Activated T-cell treated with anti-CD3 and anti-CD28 coated beads, Interleukin-2, amount 50 U/mL, for 1 hour (primary cell): ENCODE results near the gene KCNK15.
A peak's percentile ranks its signal among the peaks of the same experiment; 100 is the strongest.
"Not testable (repeated sequence)": the region's sequence is repeated elsewhere in the genome, so short reads cannot be mapped to it uniquely, and the experiment has no call there.

Experiments
- DNase-seq: peaks from one replicate; pipeline ENCODE4 v3.0.0-alpha.2; 2020

KCNK15 gene

DNA sequence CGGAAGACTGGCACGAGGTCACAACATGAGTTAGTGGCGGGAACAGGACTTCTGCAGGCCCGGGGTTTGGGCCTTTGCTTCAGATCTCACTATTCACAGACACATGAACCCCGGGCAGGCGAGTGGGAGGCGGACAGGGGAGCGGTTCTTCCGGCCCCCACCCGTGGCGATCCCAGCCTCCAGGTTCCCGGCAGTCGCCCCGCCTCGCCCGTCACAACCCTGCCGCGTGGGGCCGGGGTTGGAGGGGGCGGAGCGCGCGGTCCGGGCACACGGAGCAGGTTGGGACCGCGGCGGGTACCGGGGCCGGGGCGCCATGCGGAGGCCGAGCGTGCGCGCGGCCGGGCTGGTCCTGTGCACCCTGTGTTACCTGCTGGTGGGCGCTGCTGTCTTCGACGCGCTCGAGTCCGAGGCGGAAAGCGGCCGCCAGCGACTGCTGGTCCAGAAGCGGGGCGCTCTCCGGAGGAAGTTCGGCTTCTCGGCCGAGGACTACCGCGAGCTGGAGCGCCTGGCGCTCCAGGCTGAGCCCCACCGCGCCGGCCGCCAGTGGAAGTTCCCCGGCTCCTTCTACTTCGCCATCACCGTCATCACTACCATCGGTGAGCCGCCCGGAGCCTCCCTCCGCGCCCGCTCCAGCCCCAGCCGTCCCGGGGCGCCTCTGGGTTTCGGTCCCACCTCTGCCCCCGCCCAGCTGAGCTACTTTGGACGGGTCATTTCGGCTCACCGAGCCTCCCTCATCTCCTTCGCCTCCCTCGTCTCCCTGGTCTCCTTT lies at the start of gene KCNK15:
Gene KCNK15, plus strand, starts transcription at position 268 of the 769 bp plus-strand sequence. Its CDS starts 46 bp downstream, at position 314.
- peak; percentile 41 for DNase-seq

DNA sequence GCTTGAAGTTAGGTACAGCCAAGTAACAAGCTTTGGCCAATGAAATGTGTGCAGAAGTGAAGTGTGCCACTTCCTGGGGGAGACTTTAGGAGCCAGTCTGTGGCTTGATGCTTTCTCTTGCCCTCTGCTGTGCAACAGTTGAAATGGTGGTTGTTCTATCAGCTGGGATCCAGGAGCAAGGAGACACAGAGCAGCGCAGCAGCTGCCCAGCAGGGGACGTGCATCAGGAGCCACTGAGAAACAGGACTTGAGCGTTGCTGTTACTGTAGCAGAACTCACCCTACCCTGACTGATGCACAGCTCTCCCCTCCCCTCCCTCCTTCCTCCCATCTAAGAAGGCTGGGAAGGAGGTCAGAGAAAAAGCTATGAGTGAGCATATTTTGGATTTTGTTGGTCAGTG lies 49.4 kb upstream of the KCNK15 start:
- no peak for DNase-seq

DNA sequence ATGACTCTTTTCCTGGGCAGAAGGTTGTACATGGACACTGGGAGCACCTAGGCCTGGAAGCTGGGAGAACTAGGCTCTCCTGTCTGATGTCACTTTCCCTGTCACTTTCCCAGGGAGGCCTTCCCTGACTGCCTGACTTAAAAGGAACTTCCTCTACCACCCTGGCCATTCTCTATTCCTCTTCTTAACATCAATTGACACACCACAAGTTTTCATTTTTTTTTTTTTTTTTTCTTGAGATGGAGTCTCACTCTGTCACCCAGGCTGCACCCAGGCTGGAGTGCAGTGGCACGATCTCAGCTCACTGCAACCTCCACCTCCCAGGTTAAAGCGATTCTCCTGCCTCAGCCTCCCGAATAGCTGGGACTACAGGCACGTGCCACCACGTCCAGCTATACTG lies 48.6 kb upstream of the KCNK15 start:
- DNase-seq = not testable (repeated sequence)

DNA sequence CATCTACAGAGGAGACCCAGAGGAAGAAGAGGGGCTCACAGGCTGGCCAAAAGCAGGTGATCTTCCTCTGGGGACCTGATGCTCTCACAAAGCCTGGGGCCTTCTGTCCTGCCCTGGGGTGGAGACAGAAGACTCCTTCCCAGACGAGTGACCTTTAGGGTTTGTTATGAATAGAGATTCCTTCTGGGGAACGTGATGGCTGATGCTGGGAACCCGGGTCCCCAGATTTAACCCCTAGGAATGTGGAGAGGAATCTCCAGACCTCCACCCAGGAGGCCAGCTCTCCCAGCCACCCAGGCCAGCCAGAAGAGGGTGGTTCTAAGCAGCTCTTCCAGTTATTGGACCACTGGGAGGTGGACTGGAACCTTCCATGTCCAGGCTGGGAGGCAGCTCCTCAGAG lies 47.3 kb upstream of the KCNK15 start:
- DNase-seq = no peak

DNA sequence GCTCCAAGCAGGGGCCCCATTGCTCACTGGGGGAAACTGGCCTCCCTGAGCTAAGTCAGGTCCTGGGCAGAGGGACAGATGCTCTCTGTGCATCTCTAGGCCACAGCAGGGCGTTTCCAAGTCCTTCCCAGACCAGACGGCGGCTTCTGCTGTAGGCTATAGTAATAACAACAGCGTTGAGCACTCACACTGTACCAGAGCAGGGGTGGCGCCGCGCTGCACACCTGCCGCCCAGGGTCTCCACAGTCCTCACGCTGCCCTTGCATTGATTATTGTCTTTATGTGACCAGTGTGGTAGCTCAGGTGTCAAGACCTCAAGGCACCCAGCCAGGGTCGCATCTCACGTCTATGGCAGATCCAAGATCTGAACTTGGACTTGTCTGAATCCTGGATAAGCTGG lies 45.4 kb upstream of the KCNK15 start:
- no peak for DNase-seq

DNA sequence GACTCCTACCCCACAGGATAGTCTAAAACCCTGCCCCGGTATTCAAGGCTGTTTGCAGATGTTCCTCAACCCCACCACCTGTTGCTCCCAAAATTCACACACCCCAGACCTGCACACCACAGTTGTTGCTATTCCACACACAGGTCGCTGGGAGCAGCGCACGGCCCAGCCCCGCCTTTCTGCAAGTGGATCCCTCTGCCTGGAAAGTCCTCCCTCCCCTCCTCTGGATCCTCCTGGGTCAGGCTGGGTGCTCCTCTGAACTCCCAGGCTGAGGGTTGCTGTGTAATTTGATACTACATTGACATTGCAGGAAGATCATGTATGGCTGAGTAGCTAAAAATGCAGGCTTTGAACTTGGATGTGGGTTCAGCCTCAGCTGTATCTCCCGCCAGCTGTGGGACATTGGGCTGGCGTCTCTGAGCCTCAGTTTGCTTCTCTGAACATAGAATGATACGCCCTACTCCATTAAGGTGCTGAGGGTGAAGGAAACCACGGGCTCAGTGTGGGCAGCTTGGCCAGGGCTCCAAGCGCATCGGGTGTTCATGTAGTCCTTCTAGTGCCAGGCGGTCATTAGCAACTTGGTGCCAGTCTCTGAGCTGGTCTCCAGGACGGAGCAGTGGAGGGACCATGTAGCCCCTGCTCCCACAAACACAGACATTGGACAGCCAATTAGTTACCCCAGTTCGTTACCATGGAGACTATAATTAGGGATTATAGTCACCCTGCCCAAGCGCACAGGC lies 44.4 kb upstream of the KCNK15 start:
- DNase-seq = no peak

DNA sequence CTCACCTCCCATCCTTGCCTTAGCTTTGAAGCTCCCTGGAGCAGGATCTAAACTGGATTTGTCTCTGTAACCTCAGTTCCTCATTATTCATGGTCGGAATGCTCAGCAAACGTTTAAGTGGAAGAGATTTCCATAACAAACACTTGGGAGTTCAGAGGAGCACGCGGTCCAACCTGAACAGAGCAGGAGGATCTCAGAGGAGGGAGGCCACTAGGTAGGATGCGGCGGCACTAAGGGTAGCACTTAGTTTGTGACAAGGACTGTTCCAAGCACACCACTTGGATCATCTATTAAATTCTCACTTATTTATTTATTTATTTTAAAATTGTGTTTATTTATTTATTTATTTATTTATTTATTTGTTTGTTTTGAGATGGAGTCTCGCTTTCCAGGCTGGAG lies 43.8 kb upstream of the KCNK15 start:
- DNase-seq = no peak

DNA sequence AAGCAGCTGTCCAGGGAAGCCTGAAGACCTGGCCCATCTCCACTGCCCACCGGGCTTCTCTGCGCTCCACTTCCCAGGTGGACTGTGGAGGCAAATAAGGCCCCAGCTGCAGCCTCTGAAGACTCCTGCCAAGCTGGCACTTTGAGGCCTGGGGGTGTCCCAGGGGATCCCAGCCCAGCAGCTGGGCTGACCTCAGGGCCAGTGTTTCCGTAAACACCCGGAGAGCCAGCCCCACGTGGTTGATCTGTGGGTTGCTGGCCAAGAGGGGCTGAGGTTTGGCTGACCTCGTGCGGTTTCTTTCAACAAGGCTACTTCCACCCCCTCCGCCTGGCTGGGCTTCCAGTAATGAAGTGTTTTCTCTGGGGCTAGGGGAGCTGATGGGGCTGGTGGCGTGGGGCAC lies 42.9 kb upstream of the KCNK15 start:
- no peak for DNase-seq

DNA sequence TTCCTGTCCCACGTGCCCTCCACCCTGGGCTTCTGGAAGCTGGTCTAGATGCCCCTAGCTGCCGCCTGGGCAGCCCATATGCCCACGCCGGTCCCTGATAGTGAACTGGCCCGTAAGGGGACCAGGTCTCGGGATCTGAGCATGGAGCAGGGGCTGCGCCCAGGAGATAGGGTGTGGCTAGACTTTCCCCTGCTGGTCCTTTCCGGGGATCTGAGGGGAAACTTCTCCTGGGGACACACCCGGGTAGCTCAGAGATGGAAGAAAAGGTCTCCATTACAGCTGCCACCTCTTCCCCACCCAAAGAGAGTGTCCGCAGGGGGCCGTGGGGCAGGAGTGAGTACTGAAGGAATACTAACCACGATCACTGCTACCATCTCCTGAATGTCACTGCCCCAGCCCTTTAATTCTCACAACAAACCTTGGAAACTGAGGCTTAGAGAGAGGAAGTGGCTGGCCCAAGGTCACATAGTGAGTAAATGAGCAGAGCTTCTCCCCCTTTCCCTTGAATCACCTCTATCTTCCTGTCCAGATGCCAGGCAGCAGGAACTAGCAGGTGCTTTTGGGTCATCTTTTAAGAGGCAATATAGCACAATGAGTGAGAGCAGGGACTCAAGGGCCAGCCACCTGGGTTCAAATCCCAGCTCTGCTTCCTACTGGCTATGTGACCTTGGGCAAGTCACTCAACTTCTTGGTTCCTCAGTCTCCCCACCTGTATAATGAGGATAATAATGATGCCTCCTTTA lies 42.3 kb upstream of the KCNK15 start:
- no peak for DNase-seq

DNA sequence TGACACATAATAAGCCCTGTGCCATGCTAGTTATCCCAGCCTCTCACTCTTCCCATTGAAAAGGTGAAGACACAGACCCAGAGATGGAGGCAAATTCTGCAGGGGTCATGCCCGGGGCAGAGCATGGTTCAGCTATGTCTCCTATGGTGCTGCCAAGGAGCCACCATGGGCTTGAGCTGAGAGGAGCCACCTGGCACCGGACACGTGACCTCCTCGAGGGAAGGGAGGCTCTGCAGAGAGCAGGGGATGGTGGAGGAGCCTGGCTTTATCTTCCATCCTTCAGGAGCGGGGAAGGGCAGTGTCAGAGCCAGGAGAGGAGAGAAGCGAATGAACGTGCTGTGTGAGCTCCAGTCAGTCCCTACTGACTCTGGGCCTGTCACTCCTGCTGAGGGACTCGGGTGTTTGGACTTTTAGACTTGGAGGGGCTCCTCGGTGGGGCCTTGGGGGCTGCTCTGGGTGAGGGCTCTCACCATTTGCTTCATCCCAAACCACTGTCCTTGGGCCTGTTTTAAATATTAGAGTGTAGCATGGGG lies 41.6 kb upstream of the KCNK15 start:
- no peak for DNase-seq

DNA sequence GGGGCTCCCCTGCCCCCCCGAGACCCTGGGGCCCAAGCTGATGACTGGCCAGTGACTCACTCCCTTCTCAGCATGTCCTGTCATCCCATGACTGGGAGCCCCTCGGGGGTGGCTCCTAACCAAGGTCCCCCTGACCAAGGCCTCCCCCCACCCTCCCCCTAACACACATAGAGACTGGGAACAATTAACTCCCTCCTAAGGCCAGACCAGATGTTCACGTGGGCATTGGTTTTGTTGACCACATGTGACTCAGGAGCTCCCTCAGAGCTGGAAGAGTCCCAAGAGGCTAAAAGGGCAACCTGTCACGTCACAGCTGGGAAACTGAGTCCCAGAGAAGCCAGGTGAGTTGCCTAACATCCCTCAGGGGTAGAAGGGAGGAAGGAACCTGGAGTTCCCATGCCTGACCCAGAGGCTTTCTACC lies 41.1 kb upstream of the KCNK15 start:
- no peak for DNase-seq

DNA sequence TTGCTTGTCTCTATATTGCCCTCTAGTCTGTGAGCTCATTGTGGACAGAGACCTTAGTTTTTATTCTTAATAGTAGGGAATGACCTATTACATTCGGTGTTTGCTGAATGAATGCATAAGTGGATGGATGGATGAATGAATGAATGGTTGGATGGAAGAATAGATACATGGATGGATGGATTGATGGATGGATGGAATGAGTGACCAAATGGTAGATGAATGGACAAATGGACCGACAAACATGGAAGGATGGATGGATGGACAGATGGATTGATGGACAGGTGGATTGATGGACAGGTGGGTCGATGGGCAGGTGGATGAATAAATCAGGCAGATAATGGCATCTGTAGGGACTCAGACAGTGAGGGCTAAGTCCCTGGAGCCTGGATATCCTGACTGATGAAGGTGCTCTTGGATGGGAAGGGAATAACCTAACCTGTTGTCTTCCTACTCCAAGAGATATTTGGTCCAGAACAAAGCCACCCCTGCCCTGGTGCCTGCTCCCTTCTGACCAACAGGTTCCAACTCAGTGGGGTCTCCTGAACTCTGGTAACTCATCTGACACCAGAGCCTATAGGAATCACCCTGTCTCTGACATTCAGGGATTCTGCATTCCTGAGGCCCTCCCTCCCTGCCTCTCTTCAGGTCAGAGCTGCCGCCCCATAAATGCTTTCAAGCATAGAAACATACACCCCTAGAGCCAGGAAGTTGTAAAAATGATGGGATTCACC lies 40.1 kb upstream of the KCNK15 start:
- DNase-seq = no peak

DNA sequence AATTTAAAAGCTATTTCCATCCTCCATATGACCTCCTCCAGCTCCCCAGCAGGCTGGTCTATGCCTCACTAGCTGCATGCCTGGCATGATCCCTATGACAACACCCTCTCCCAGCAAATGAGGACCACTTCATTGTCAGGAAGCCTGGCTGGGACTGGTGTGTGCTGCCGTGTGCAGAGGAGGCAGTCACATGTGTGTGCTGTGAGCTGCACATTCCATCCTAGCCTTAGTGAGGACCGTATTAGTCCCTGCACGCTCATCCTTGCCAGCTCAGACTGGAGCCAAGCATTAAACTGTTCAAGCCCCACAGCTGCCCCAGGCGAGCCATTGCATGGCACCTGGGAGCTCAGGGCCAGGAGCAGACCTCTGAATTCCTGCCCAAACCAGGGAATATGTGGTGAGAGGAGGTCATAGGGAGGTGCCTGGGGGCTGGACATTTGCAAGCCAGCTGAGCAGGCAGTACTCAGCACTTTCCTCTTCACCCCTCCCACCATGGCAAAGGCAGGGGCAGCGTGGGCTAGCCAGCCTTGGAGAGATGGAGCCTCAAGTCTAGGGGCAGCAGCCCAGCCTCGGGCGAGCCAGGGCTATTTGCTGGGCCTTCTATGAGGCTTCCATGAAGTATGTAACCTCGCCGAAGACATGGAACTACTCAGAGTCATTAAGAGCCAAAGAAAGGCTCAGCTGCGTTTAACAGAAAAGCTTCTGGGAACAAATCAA lies 39.2 kb upstream of the KCNK15 start:
- no peak for DNase-seq

DNA sequence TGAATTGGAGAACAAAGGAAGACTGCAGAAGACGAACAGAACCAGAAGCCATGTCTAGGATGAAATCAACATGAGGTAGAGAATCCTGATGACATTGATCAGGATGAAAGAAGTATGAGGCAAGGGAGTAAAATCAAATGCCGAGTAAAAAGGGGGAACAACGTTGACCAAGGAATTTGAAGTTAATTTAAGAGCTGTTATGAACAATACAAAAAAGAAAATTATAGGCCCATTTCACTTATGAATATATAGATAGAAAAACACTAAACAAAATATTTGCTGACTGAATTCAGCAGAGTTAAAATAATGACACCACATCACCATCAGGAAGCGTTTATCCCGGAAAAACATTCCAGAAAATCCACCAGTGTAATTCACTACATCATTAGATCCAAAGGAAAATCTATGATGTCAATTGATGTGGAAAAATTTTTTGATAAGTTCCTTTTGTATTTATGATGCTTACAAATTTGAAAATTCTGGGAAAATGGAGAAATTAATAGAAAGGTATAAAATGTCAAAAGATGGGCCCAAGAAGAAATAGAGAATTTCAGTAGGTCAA lies 38.6 kb upstream of the KCNK15 start:
- DNase-seq = no peak

DNA sequence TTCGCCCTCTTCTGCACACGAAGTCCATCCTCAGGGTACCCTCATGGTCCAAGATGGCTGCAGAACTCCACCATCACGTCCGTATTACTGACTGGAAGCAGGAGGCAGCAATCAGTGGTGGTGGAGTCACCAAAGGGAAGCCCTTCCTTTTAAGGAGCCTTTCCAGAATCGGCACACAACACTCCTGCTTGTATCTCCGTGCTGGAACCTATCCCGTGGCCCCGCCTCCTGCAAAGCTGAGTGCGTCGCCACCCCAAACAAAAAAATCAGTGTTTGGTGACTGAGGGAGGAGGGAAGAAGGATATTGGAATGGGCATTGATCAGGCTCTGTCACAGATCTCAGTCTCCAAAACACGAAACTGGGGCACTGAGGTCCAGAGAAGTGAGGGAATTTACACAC lies 36.3 kb upstream of the KCNK15 start:
- no peak for DNase-seq

DNA sequence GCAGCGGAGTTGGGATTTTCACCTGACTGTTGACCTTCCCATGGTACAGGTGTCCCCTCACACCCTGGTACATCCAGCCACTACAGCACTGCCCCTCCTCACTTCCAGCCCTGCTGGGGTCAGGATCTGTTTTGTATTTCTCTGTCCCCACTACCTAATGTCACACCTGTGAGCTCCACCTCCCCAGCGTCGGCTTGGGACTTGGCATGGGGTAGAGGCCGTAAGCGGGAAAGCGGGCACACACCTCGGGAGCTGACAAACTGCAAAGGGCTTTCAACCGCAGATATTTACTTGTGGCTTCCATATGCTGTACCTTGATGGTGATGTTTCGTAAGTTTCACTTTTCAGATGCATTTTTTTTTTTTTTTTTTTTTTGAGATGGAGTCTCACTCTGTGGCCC lies 35.9 kb upstream of the KCNK15 start:
- DNase-seq = no peak

DNA sequence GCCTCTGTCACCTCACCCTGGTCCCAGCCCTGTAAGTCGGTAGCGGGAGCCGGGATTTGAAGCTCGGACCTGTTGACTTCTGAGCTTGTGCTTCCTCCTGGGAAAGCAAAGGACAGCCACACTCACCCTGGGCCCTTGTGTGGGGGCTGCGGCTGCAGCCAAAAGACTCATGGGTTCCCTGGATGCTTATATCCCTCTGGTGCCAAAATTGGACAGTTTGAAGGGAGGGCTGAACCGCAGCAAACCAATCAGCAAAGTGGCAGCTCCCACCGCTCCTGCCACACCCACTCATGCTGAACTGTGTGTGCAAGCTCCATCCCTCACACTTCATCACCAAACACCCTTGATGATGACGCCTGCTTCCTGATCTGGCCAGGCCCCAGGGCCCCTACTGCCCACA lies 34.4 kb upstream of the KCNK15 start:
- DNase-seq = no peak

DNA sequence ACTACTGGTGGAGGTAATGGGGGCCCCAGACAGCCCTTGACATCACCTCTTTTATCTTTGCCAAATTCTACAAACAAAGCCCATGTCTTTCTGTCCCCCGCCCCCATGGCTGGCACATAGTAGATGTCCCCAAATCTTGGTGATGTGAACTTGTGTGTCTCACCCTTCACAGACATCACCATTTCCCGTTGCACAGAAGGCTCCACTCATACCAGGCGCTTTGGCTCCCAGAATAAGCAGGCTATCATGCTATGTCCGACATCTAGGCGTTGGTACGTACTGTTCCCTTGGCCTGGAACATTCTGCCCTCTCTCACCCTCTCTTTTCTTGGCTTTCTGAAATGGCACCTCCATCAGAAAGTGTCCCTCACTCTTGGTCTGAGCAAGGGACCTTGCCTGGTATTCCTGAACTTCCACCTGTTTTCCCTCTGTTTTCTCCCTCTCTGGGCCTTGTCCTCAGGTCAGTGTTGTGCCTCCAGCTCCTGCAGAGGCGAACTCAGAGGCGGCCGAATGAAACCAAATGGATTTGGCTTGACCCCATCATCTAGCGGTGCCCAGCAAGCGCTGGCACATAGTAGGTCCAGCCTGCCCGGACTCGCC lies 31.5 kb upstream of the KCNK15 start:
- no peak for DNase-seq

DNA sequence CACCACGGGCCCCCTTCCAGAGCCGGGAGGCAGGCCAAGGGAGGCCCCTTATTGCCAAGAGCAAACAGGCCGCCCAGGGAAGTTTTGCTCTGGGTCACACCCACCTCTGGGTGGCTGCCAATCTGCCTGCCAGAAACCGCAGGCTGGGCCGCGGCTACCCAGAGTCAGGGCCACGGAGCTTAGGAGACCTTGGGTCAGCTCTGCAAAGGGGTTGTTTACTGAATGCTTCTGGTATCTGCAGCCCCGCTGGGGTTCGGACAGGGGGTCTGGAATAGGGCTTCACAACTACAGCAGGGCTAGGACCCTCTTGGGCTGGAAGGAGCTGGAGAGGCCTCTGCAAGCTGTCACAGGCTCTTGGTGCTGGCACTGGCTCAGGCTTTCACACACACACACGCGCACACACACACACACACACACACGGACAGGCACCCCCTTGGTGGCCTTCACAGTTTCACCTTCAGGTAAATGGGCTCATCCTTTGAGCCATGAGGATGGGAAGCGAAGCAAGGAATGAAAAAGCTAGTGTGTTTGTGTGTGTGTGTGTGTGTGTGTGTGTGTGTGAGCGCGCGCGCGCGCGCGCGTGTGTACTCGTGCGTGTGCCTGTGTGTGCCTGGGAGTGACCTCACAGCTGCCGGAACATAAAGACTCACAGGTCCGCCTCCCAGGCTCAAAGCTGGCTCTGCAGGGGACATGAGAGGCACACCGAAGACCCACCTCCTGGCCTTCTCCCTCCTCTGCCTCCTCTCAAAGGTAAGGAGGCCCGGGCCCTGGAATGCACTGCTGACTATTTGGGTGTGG lies 30.8 kb upstream of the KCNK15 start, which contains the start of gene CCN5:
Gene CCN5, plus strand, starts transcription at position 669 of the 798 bp plus-strand sequence. Its CDS starts 22 bp downstream, at position 691.
- no peak for DNase-seq
